ENCODE measurements around the gene DCAF7.

The DCAF7 gene

GRCh38 chr17:63549946-63550816 is at the start of gene DCAF7:
TSS of gene DCAF7 (plus strand) at chr17:63550477. CDS start at chr17:63550678, 201 bp downstream.
- peak; percentile 92 for DNase-seq

GRCh38 chr17:63500543-63501390 is 49.5 kb upstream of the DCAF7 start:
- no peak for DNase-seq

- no peak for DNase-seq
These were observed 47.0 kb upstream of the DCAF7 start for GRCh38 chr17:63503341-63503705.

- no peak for DNase-seq
These were observed 46.0 kb upstream of the DCAF7 start for GRCh38 chr17:63504261-63504660.

- DNase-seq, result no peak
These were observed 44.9 kb upstream of the DCAF7 start for GRCh38 chr17:63505341-63505740.

- no peak for DNase-seq
These were observed 43.6 kb upstream of the DCAF7 start for GRCh38 chr17:63506627-63507026.

GRCh38 chr17:63511331-63511730 is 38.9 kb upstream of the DCAF7 start:
- no peak for DNase-seq

GRCh38 chr17:63512388-63512787 is 37.9 kb upstream of the DCAF7 start:
- DNase-seq, result no peak

GRCh38 chr17:63512896-63513644 is 37.2 kb upstream of the DCAF7 start:
- DNase-seq, result no peak

GRCh38 chr17:63514477-63514876 is 35.8 kb upstream of the DCAF7 start:
- no peak for DNase-seq

- no peak for DNase-seq
These were observed 35.3 kb upstream of the DCAF7 start for GRCh38 chr17:63514974-63515373.

GRCh38 chr17:63515426-63515825 is 34.9 kb upstream of the DCAF7 start:
- DNase-seq, result no peak

GRCh38 chr17:63516910-63517824 is 33.1 kb upstream of the DCAF7 start:
- DNase-seq, result peak; percentile 59

GRCh38 chr17:63517825-63518534 is 32.3 kb upstream of the DCAF7 start:
- no peak for DNase-seq

GRCh38 chr17:63519116-63519881 is 31.0 kb upstream of the DCAF7 start:
- DNase-seq, result no peak

- DNase-seq, result no peak
These were observed 30.1 kb upstream of the DCAF7 start for GRCh38 chr17:63519972-63520882.

- no peak for DNase-seq
These were observed 26.9 kb upstream of the DCAF7 start, which contains the start of gene KCNH6 for GRCh38 chr17:63523253-63523855. TSS of gene KCNH6 (plus strand) at chr17:63523358. CDS start at chr17:63523414, 56 bp downstream.

- DNase-seq, result no peak
These were observed 26.2 kb upstream of the DCAF7 start for GRCh38 chr17:63524051-63524450.
